Neuronal stem cell (in vitro differentiated cells): Measurements from ENCODE around the gene PRPF38B.
"Not testable (repeated sequence)": the region's sequence is repeated elsewhere in the genome, so short reads cannot be mapped to it uniquely, and the experiment has no call there.

ENCODE experiments used
- DNase-seq: peaks from one replicate; pipeline ENCODE4 v3.0.0-alpha.2; 2013; ENCODE audit warnings: low spot score
- H2AFZ ChIP-seq: one replicate; pipeline ENCODE4 v1.6.1; 2013; ENCODE audit warnings: mild to moderate bottlenecking, low read length, inconsistent platforms
- H2AK5ac ChIP-seq: 2 replicates; pipeline ENCODE4 v1.6.1; 2013; ENCODE audit warnings: low read depth, mild to moderate bottlenecking, inconsistent platforms, low read length, moderate library complexity, mixed read lengths
- H2BK120ac ChIP-seq: 2 replicates; pipeline ENCODE4 v1.6.1; 2013; ENCODE audit warnings: low read depth, mild to moderate bottlenecking, inconsistent platforms, low read length, moderate library complexity, mixed read lengths
- H2BK12ac ChIP-seq: one replicate; pipeline ENCODE4 v1.6.1; 2013; ENCODE audit warnings: low read length, inconsistent platforms
- H2BK15ac ChIP-seq: 2 replicates; pipeline ENCODE4 v1.6.1; 2013; ENCODE audit warnings: mild to moderate bottlenecking, low read length, inconsistent platforms, mixed read lengths
- H2BK5ac ChIP-seq: one replicate; pipeline ENCODE4 v1.6.1; 2013; ENCODE audit warnings: inconsistent platforms, mild to moderate bottlenecking, low read length, moderate library complexity
- H3K14ac ChIP-seq: one replicate; pipeline ENCODE4 v1.6.1; 2013; ENCODE audit warnings: low read length, inconsistent platforms
- H3K18ac ChIP-seq: 2 replicates; pipeline ENCODE4 v1.6.1; 2013; ENCODE audit warnings: low read length, inconsistent platforms
- H3K23ac ChIP-seq: 2 replicates; pipeline ENCODE4 v1.6.1; 2013; ENCODE audit warnings: low read depth, mild to moderate bottlenecking, mixed read lengths, low read length, inconsistent platforms; ENCODE audit not compliant: poor library complexity
- H3K27ac ChIP-seq: replicated peaks from 3 replicates; pipeline ENCODE4 v1.5.1; 2013; ENCODE audit warnings: low read length, inconsistent platforms
- H3K27me3 ChIP-seq, 3 experiments: 2 replicates each; pipeline ENCODE4 v1.6.1; 2013; ENCODE audit warnings: low read length in 3 of 3, mild to moderate bottlenecking in 2 of 3, inconsistent platforms in 1 of 3, low read depth in 1 of 3, mixed read lengths in 1 of 3, moderate library complexity in 1 of 3; ENCODE audit not compliant: control insufficient read depth in 3 of 3, insufficient read depth in 3 of 3
- H3K36me3 ChIP-seq, 2 donors: replicated peaks in 1 of 2; 2 replicates each; pipeline ENCODE4 v1.6.1; 2013; ENCODE audit warnings: low read length in 2 of 2; ENCODE audit not compliant: control insufficient read depth in 2 of 2, insufficient read depth in 2 of 2
- H3K4ac ChIP-seq: 2 replicates; pipeline ENCODE4 v1.6.1; 2013; ENCODE audit warnings: inconsistent platforms, mild to moderate bottlenecking, low read length, moderate library complexity
- H3K4me1 ChIP-seq, 2 donors: 1 replicate in 1 of 2; 2 replicates in 1 of 2; pipeline ENCODE4 v1.6.1; 2013; ENCODE audit warnings: low read length in 2 of 2, low read depth in 1 of 2; ENCODE audit not compliant: control insufficient read depth in 2 of 2, insufficient read depth in 1 of 2
- H3K4me2 ChIP-seq: one replicate; pipeline ENCODE4 v1.6.1; 2013; ENCODE audit warnings: mild to moderate bottlenecking, low read length, inconsistent platforms; ENCODE audit not compliant: insufficient read depth, poor library complexity, severe bottlenecking
- H3K4me3 ChIP-seq, 2 donors: 2 replicates each; pipeline ENCODE4 v1.5.1; 2013; ENCODE audit warnings: low read length in 2 of 2, mild to moderate bottlenecking in 2 of 2, inconsistent platforms in 1 of 2, moderate library complexity in 1 of 2
- H3K79me1 ChIP-seq: one replicate; pipeline ENCODE4 v1.6.1; 2013; ENCODE audit warnings: low read depth, mild to moderate bottlenecking, inconsistent platforms, low read length, moderate library complexity
- H3K9ac ChIP-seq: one replicate; pipeline ENCODE4 v1.6.1; 2013; ENCODE audit warnings: mild to moderate bottlenecking, low read depth, low read length, inconsistent platforms; ENCODE audit not compliant: poor library complexity
- H3K9me3 ChIP-seq, 2 donors: replicated peaks in 1 of 2; 2 replicates each; pipeline versions ENCODE3 to v1.6.1; 2013; ENCODE audit warnings: low read length in 2 of 2, mild to moderate bottlenecking in 2 of 2, inconsistent platforms in 1 of 2, low read depth in 1 of 2, mixed read lengths in 1 of 2, moderate library complexity in 1 of 2; ENCODE audit not compliant: control insufficient read depth in 2 of 2, insufficient read depth in 1 of 2
- H4K8ac ChIP-seq: one replicate; pipeline ENCODE4 v1.6.1; 2013; ENCODE audit warnings: low read depth, mild to moderate bottlenecking, inconsistent platforms, low read length, moderate library complexity
- H4K91ac ChIP-seq: one replicate; pipeline ENCODE4 v1.6.1; 2013; ENCODE audit warnings: low read length, low read depth, mild to moderate bottlenecking, inconsistent platforms; ENCODE audit not compliant: poor library complexity
- WGBS, 2 donors: extraction: QIAGEN DNeasy Blood & Tissue Kit; methylation state at CpG; one replicate each; pipeline ENCODE4 v1.1.7; 2013; ENCODE audit warnings: missing lambda C conversion rate in 2 of 2, mixed read lengths in 1 of 2; ENCODE audit not compliant: insufficient read length in 2 of 2, insufficient replicate concordance in 1 of 2; ENCODE audit errors: extremely low coverage in 2 of 2; 5-methylcytosine and 5-hydroxymethylcytosine counted together

Gene PRPF38B

GRCh38 chr1:108665067-108665466 lies 27.0 kb upstream of the PRPF38B start:
- Histone ChIP-seq H2BK12ac (no peak overlapping the region), H3K27me3 (peaks cover 0 to 22% (median 13%) of the 10 kb centered on the region in 3 experiments), H3K4me2 (no peak overlapping the region), H3K23ac (no peak overlapping the region), H3K36me3 (no peaks in the 10 kb centered on the region), H3K18ac (no peak overlapping the region), H3K4me1 (peaks cover 0 to 3% of the 10 kb centered on the region in 2 donors), H3K4ac (no peak overlapping the region), H3K9ac (no peak overlapping the region), H3K9me3 (peaks cover 0 to 10% of the 10 kb centered on the region in 2 donors), H3K27ac (no peak overlapping the region), H3K4me3 (no peak overlapping the region), H4K91ac (no peak overlapping the region), H3K79me1 (no peaks in the 10 kb centered on the region), H2BK5ac (no peak overlapping the region), H2AK5ac (no peak overlapping the region), H4K8ac (no peak overlapping the region), H2BK15ac (no peak overlapping the region), H2BK120ac (no peak overlapping the region), H3K14ac (no peak overlapping the region), H2AFZ (no peak overlapping the region)
- no peak for DNase-seq
- WGBS, 2 donors, result no CpG with 5 or more reads among the region's 2 CpGs

GRCh38 chr1:108665771-108666170 lies 26.3 kb upstream of the PRPF38B start:
- peaks cover 0 to 22% (median 13%) of the 10 kb centered on the region in 3 experiments for H3K27me3 ChIP-seq
- no peak for DNase-seq
- H3K79me1 ChIP-seq, result no peaks in the 10 kb centered on the region
- H4K91ac ChIP-seq, result no peak overlapping the region
- no peak overlapping the region for H3K4ac ChIP-seq
- no peak overlapping the region for H3K4me3 ChIP-seq
- H3K4me2 ChIP-seq, result no peak overlapping the region
- no peak overlapping the region for H2AK5ac ChIP-seq
- WGBS, 2 donors, result no CpG with 5 or more reads among the region's 1 CpG
- H3K14ac ChIP-seq, result no peak overlapping the region
- peaks cover 0 to 3% of the 10 kb centered on the region in 2 donors for H3K4me1 ChIP-seq
- H3K9me3 ChIP-seq, result peaks cover 0 to 8% of the 10 kb centered on the region in 2 donors
- H3K23ac ChIP-seq, result no peak overlapping the region
- H3K9ac ChIP-seq, result no peak overlapping the region
- no peak overlapping the region for H2BK120ac ChIP-seq
- H4K8ac ChIP-seq, result no peak overlapping the region
- H3K27ac ChIP-seq, result no peak overlapping the region
- no peaks in the 10 kb centered on the region for H3K36me3 ChIP-seq
- H2BK5ac ChIP-seq, result no peak overlapping the region
- no peak overlapping the region for H3K18ac ChIP-seq
- H2BK15ac ChIP-seq, result no peak overlapping the region
- no peak overlapping the region for H2AFZ ChIP-seq
- no peak overlapping the region for H2BK12ac ChIP-seq

GRCh38 chr1:108667422-108667821 lies 24.7 kb upstream of the PRPF38B start:
- not testable (repeated sequence) for DNase-seq, H3K23ac ChIP-seq, H2BK5ac ChIP-seq, H2BK15ac ChIP-seq, H2AFZ ChIP-seq, H3K9ac ChIP-seq, H3K4me3 ChIP-seq, H3K18ac ChIP-seq, H2AK5ac ChIP-seq, H3K9me3 ChIP-seq, H3K79me1 ChIP-seq, H3K27ac ChIP-seq, H4K91ac ChIP-seq, H3K36me3 ChIP-seq, H3K4me2 ChIP-seq, H2BK120ac ChIP-seq, H3K4me1 ChIP-seq, H3K14ac ChIP-seq, H4K8ac ChIP-seq, H2BK12ac ChIP-seq, H3K4ac ChIP-seq, H3K27me3 ChIP-seq
- WGBS, 2 donors, result no CpG with 5 or more reads among the region's 28 CpGs

GRCh38 chr1:108668777-108669176 lies 23.3 kb upstream of the PRPF38B start:
- no peak overlapping the region for H2AFZ ChIP-seq
- no peak overlapping the region for H2BK15ac ChIP-seq
- no peaks in the 10 kb centered on the region for H3K36me3 ChIP-seq
- no peak overlapping the region for H3K18ac ChIP-seq
- no peaks in the 10 kb centered on the region for H3K4me1 ChIP-seq
- H2BK12ac ChIP-seq, result no peak overlapping the region
- H4K8ac ChIP-seq, result no peak overlapping the region
- H3K23ac ChIP-seq, result no peak overlapping the region
- H3K4me3 ChIP-seq, result no peak overlapping the region
- H3K4me2 ChIP-seq, result no peak overlapping the region
- H3K9ac ChIP-seq, result no peak overlapping the region
- no peaks in the 10 kb centered on the region for H3K79me1 ChIP-seq
- H3K27me3 ChIP-seq, result no peaks in the 10 kb centered on the region
- H3K4ac ChIP-seq, result no peak overlapping the region
- H3K14ac ChIP-seq, result no peak overlapping the region
- no peak overlapping the region for H2BK120ac ChIP-seq
- H2BK5ac ChIP-seq, result no peak overlapping the region
- H2AK5ac ChIP-seq, result no peak overlapping the region
- DNase-seq, result no peak
- no peak overlapping the region for H4K91ac ChIP-seq
- no peak overlapping the region for H3K27ac ChIP-seq
- H3K9me3 ChIP-seq, result no peaks in the 10 kb centered on the region
